Measurements from ENCODE around the gene PIGU.
"Not testable (repeated sequence)": the region's sequence is repeated elsewhere in the genome, so short reads cannot be mapped to it uniquely, and the experiment has no call there.

Gene PIGU

GRCh38 chr20:34661811-34662210, 15.1 kb downstream of the PIGU start:
- not testable (repeated sequence) for DNase-seq (ENCODE audit: low read depth)

GRCh38 chr20:34658654-34659053, 18.2 kb downstream of the PIGU start:
- DNase-seq (ENCODE audit: low read depth) = not testable (repeated sequence)

GRCh38 chr20:34654207-34654744, 22.6 kb downstream of the PIGU start:
- no peak for DNase-seq (ENCODE audit: low read depth)

GRCh38 chr20:34651200-34651599, 25.7 kb downstream of the PIGU start:
- DNase-seq (ENCODE audit: low read depth) = no peak

DNA sequence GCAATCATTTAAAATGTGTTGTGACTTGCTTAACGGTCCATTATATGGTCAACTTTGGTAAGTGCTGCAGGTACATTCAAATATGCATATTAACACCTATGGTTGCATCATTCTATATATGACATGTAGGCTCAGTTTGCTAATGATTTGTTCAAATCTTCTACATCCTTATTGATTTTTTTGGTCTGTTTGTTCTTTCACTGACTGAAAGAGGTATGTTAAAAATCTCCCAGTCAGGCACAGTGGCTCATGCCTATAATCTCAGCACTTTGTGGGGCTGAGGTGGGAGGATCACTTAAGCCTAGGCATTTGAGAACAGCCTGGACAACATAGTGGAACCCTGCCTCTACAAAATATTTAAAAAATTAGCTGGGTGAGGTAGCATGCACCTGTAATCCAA, 29.2 kb downstream of the PIGU start:
- DNase-seq (ENCODE audit: low read depth) = no peak

- DNase-seq (ENCODE audit: low read depth) = no peak
Measured at GRCh38 chr20:34644951-34645350, 31.9 kb downstream of the PIGU start.

DNA sequence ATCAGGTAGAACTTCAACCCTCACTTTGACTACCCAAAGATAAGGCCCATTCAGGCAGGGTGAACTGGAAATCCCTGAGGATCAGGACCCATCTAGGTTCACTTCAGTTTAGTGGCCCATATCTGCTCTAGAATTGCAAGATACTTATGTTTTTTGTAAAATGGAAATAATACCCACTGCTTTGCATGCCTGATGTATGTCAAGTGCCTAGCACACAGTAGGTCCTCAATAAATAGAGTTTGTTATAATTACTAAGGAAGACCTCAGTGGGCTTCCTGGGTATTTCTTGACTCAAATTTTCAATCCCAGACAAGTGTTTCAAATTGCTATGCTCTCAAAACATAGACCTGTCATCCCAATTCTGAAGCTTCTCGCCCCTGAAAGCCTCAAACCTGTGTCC, 32.5 kb downstream of the PIGU start:
- DNase-seq (ENCODE audit: low read depth) = no peak

GRCh38 chr20:34643928-34644327, 33.0 kb downstream of the PIGU start:
- DNase-seq (ENCODE audit: low read depth) = peak; percentile 40

DNA sequence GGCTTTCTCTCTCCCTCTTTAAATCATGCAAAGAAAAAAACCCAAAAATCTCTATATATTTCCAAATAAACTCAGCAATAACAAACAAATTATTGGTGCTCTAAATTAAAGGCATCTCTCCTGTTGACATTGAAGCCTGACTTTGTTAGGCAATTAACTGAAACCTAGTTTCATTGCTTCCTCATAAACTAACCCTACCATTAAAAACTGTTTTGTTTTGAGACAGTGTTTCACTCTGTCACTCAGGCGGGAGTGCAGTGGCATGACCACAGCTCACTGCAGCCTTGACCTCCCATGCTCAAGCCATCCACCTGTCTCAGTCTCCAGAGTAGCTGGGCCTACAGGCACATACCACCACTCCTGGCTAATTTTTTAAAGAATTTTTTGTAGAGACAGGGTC, 34.9 kb downstream of the PIGU start:
- DNase-seq (ENCODE audit: low read depth) = no peak

GRCh38 chr20:34639755-34640222, 37.1 kb downstream of the PIGU start:
- DNase-seq (ENCODE audit: low read depth) = no peak

DNA sequence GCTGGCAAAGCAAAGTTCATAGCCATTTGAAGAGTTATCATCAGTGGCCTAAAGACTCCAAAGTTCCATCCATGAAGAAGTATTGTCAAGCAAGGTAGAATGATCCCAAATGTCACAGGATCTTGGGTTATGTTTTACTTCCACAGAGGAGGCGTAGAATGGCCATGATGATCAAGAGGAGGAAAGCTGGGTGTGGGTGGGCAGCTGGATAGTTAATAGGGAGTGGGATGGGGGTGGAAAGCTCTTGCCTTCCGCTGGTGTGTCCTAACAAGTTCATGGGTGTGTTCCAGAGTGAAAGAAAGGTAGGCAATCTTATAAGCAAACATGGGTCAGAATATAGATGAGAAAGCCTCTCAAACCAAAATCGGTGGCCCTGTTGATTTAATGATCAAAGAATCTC, 38.4 kb downstream of the PIGU start:
- no peak for DNase-seq (ENCODE audit: low read depth)

DNA sequence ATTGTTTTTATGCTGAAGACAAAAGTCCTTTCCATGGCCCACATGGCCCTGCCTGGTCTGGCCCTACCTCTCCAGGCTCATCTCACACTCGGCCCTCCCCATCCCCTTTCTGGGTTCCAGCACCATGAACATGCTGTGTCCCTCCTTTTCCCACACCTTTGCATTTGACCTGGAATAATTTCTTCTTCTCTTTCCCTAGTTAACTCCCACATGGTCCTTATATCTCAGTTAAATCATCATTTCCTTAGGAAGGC, 38.9 kb downstream of the PIGU start:
- DNase-seq (ENCODE audit: low read depth) = no peak

DNA sequence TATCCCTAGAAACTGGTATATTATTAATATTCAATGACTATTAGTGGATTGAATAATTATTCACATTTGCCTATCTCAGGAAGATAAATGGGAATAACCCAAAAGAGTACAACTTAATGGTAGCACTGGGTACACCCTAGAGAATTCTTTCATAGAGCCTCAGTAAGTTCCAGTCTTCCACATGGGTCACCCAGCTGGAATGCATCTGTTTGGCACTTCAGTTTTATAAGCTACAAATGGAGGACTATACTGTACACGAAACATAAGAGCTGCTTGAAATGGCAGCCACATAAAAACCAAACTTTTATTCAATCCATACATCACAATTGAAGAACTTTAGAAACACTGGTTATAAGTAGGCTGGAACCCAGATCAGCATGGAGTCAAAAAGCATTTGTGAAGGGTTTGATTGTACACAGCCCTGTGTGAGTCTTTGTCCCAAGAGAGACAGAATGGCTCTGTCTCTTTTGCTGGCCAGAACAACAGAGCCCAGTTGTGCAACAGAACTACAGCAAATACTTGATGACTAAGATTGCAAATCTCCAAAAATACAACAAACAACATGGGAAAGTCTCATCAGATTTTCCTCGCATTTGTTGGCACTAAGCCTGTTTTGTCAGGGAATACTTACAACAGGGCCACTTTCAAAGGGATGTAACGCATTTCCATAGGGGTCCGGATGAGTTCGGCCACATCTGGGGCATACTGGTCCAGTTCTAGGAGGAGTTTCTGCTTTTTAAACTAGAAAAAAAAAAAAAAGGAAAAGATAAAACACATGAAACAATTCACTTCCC, 39.5 kb downstream of the PIGU start:
- DNase-seq (ENCODE audit: low read depth) = no peak

DNA sequence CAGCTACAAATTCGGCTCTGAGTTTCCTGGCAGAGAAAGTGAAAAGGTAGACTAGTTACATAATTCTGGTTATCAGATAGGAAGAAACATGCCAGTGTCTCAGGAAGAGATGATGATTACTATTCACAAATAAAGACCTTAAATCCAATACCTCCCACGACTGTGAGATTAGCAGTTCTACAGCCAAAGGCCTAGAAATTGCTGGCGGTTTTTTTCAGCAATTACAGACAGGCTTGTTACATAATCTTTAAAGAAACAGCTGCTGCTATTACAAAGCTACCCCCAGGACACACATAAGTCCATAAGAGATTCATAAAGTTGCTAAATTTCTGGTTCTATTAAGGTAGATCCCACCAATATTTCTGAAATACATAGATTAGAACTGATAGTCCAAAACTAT, 40.2 kb downstream of the PIGU start:
- DNase-seq (ENCODE audit: low read depth) = no peak

- DNase-seq (ENCODE audit: low read depth) = no peak
Measured at GRCh38 chr20:34634392-34634791, 42.5 kb downstream of the PIGU start.

DNA sequence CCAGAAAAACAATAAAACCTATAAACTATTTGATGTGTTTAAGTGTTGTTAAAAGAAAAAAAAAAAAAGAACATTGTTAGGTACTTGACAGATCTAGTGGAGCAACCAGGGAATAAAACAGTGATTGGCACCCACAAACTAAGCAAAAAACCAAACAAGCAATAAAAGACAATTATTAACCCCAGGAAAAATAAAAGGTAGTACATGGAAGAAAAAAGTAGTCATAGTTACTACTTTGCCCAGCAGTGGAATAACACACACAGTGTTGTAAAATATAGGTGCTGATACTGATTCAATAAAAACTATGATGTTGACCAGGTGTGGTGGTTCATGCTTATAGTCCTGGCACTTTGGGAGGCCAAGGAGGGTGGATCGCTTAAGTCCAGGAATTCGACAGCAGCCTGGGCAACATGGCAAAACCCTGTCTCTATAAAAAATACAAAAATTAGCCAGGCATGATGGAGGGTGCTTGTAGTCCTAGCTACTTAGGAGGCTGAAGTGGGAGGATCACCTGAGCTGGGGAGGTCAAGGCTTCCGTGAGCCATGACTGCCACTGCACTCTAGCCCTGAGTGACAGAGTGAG, 43.9 kb downstream of the PIGU start:
- no peak for DNase-seq (ENCODE audit: low read depth)

GRCh38 chr20:34629904-34630303, 47.0 kb downstream of the PIGU start:
- DNase-seq (ENCODE audit: low read depth) = no peak

GRCh38 chr20:34629342-34629741, 47.5 kb downstream of the PIGU start:
- DNase-seq (ENCODE audit: low read depth) = no peak

GRCh38 chr20:34628026-34628425, 48.9 kb downstream of the PIGU start:
- DNase-seq (ENCODE audit: low read depth) = no peak

DNA sequence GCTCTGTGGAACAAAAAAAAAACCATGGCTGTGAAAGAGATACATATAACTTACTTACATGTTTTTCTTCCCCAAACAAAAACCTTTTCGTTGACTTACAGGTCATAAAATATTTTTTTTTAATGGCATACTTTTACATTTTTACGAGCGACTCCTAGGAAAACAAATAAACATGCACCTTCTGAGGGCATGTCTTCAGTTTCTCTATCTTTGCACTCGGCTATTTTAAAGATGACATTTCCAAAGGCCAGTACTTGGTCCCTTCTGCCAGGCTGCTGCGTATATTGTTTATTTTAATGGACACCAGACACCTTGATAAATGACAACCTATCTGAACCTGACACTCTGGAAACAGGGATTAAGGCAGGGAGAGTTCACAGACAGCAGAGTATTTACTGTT, 49.4 kb downstream of the PIGU start:
- DNase-seq (ENCODE audit: low read depth) = no peak

GRCh38 chr20:34626992-34627391, 49.9 kb downstream of the PIGU start:
- no peak for DNase-seq (ENCODE audit: low read depth)

GRCh38 chr20:34624629-34625028, 52.3 kb downstream of the PIGU start:
- DNase-seq (ENCODE audit: low read depth) = no peak

DNA sequence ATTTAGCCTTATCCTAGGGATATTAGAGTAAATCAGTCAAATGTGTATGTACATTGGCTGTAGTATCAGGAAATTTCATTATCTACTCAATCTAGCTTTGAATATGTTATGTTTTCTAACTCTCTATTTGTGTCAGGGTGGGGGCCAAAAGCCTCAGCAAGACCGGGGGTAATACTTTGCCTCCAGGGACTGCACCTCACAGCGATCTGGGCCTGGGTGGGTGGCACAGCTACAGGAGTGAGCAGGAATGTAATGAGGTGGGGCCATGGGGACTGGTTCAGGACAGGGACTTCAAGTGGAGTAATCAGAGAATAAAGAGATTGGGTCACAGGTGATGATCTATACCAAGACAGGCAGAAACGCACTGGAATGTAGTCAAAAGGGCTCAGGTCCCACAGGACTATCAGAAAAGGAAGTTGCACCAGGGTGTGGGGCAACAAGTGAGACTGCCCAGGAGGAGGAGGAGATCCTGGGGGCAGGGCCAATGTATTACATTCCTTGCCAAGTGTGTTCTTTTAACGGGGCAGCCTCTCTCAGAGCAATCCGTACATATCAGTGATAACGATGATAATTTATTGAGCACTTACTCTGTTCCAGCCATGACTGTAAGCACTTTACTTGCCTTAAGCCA, 54.0 kb downstream of the PIGU start:
- DNase-seq (ENCODE audit: low read depth) = no peak

Measured in HS-5 (cell line).